NCI-H2196 treated with DMSO at 0.1 percent for 48 hours (cell line): ENCODE data around the gene LPAR2.

Experiments used
- DNase-seq: peaks from one replicate; lab custom pipeline; 2025; ENCODE audit not compliant: unreplicated experiment; lab: John Stamatoyannopoulos, UW

The LPAR2 gene

DNA sequence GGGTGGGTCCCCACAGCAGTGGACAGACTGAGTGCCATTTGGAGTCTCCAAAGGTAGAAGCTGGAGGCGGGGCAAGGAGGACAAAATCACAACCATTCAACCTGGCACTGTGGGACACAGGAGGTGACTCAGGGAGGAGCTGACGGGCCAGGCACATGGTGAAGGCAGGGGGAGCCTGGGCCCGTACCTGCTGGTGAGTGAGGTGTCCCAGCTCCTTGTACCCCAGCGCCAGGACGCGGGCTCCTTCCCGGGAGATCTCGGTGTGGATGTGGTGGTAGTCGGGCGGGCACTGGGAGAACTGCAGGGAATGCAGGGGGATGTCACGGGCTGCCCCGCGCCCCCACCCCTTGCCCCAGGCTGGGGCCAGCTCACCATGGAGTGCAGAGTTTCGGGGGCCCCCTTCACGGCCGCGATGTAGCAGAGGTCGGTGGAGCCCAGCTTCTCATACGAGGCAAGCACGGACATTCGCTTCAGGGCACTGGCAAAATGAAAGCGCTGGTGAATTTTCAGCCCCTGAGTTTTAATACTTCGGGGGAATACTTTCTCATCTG, 25.7 kb upstream of the LPAR2 start:
- no peak for DNase-seq

DNA sequence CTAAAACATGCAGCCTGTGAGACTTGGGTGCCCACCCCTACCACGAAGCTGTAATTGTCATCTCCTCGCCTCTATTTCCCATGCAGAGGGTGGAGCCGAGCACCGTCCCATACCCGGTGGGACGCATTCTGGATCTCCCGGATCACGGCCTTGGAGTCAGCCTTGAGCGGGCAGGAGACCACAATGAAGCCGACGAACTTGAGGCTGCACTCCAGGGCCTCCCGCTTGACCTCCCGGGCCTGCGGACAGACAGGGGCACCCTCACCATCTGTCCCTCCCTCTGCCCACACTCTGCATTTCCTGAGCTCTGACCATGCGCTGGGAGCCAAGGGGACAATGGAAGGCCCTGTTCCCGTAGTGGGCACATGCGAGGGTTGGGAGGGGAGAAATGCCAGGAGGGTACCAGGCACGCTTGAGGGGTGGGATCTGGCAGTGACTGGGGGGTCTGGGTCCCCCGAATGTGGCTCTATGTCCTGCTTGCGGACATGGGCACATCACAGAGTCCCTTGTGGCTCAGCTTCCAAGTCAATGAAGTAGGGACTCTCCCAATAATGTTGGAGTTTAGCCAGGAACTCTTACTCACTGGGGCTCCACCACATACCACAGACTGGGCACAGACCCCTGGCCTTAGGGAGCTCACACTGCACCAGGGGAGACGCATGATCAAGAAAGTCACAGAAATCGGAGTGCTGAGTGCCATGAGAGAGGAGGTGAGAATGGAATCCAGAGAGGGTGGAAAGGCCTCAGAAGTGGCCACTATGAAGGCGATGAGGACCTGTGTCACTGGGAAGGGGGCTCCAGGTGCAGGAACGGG, 24.7 kb upstream of the LPAR2 start:
- DNase-seq: no peak

DNA sequence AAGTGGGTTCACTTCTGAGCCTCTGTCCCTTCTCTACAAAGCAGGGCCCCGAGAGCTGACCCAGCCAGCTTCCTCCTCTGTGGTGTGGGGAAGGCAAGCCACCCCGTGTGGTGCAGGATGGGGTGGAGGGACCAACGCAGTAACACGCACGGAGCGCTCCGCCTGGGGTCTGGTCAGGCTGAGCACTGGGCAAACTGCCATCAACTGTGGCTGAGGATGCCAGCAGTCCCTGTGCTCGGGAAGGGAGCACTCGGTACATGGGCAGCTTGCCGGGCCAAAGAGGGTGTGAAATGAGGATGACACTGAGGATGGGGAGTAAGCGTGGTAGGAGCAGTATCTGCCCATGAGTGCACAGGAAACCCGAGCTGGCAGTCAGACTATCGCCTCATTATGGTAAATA, 23.1 kb upstream of the LPAR2 start:
- no peak for DNase-seq

DNA sequence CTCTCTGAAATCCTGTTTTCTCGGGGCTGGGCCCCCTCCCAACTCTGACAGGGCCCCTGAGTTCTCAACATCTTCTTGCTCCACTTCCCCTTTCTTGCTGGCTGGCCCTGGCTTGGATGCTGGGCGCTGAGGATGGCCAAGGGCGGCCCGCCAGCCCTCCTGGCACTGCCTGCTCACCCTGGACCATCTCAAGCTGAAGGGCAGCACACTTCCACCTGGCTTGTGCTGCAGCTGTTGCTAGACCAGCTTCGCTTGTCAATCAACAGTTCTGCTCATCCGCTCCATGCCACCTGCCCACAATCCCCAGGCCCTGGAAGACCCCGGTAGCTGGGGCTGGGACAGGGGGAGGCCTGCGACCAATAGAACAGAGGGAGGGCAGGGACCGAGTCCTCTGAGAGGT, 22.3 kb upstream of the LPAR2 start:
- DNase-seq: no peak

DNA sequence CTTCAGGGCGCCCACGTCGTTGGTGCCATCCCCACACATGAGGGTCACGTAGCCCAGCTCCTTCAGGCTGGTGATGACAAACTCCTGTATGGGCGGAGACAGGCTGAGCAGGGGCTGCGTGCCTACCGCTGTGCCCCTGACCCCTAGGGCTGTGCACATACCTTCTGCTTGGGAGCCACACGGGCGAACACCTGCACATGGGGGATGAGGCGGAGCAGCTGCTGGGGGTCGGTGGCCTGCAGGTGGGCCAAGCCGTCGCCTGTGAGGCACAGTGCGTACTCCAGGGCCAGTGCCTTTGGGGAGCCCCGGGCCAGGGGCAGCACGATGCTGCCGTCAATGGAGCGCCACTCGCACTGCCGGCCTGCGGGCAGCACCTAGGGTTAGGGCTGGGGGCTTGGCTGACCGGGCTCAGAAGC, 21.6 kb upstream of the LPAR2 start:
- no peak for DNase-seq

DNA sequence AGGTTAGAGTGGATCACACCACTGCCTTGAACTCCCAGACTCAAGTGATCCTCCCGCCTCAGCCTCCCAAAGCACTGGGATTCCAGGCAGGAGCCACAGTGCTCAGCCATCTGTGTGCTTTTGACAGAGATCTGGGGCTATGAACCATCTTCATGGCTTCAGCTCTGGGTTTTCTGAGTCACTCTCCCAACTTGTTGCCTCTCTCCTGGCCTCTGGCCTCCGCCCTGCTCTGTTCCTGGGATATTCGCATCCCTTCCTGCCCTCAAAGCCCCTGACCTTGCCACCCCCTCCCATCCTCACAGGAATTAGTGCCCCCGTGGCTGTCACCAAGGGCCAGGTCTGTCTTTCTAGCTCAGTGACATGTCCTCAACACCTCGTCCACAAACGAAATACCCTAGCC, 21.1 kb upstream of the LPAR2 start:
- DNase-seq: no peak

DNA sequence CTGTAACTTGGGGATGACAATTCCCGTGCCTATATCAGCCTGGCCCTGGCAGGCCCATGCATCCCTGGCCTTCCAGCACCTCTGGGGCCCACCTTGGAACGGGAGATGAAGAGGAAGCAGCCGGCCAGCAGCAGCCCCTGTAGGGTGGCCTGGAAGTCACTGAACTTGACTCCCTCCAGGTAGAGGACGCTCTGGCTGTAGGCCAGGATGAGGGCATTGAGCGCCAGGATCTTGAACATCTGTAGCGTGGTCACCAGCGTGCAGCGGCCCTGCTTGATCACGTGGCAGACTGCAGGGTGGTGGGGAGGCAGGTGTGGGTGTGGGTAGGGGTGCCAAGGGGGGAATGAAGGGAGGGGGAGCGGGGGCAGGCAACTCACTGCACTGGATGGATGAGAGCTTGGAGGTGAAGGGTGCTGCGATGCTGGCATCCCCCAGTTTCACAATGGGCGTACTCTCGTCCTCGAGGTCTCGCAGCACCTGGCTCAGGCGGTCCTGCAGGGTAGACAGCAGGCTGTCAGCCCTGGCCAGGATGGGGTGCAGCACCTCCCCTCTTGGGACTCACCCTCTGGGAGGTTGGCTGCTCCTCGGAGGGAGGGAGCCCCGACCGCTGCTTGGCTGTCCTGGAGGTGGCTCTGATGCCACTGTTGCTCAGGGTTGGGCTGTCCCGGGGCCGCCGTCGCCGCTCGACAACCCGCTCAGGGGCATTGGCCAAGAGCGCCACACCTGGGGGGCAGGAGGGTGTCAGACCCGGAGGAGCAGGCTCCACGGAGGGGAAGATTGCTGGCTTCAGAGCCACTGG, 19.2 kb upstream of the LPAR2 start:
- DNase-seq: no peak

DNA sequence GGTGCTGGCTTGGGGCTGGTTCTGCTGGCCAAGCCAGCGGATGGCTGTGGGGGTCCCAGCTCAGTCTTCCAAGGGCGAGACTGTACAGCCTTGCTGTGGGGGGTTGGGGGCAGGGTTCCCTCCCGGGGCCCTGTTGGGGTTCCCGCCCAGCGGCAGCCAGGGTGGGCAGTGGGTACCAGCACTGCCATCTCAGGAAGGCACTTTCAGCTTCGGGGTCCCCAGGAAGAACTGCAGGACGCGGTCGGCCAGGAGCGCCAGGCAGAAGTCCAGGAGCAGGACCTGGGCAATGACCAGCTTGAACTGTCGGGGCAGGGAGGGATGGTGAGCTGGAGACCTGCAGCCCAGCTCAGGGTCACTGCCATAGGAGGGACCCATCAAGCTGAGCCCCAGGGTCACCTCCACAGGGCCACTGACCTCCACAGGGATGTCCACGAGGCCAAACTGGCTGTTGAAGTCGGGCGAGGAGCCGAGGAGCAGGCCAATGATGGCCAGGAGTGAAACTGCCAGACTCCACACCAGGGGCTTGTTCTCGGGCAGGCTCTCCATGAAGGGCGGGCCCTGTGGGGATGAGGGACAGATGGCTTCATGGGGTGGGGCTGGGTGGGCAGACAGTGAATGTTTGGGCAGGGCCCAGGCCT, 17.3 kb upstream of the LPAR2 start:
- no peak for DNase-seq

DNA sequence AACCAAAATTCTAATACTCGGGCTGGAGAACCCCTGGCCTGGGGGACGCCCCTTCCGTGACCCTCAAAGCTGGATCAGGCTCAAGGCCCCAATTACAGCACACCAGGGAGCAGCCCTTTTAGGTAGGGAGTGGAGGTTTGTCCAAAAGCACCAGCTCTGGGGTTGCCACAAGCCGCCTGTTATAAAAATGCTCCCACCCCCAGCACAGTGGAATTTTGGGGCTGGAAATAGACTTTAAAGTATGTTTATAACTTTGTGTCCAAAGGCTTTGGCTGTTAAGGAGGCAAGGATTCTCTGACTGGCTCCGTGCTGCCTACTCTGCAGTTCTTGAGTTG, 16.0 kb upstream of the LPAR2 start:
- no peak for DNase-seq

DNA sequence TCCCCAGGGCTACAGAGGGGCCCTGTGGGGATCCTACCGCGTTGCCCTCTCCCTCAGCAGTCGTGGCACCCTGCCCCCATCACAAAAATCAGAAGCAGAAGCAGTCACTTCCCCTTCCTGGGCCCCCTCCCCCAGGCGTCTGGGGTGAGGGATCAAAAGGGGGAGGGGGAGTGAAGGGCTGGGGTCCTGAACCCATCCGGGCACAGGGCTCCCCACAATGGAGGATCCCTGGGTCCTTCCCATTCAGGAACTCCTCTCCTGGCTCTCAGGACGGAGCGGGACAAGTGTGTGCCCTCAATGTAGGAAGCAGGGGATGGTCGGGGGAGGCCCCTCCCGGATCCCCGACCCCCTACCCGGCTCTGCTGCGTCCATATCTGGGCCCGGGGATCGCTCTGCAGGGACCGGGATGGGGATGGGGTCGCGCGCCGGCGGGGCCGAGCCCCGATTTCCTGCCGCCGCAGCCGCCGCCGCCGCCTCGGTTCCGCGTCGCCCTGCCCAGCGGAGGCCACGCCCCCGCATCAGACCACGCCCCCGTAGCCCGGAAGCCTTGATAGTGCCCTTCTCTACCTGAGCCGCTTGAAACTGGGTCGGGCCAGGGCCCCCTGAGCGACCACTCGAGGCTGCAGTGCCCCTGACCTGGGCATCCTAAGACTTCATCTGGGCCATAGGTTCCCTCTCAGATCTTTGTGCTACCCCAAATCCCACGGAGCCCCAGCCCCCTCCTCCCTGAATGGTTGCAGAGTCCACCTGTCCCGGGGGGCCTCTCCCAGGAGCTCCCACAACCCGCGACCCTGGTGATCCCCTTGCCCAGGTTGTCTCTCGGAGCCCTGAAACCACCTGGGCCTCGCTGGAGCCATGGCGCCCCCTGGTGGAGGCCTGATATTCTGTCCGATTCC, 15.4 kb upstream of the LPAR2 start, which contains the start of gene GMIP:
GMIP (minus strand) TSS at position 500 of the 896 bp plus-strand sequence; CDS start at position 372, 128 bp downstream.
- peak; percentile 24 for DNase-seq

DNA sequence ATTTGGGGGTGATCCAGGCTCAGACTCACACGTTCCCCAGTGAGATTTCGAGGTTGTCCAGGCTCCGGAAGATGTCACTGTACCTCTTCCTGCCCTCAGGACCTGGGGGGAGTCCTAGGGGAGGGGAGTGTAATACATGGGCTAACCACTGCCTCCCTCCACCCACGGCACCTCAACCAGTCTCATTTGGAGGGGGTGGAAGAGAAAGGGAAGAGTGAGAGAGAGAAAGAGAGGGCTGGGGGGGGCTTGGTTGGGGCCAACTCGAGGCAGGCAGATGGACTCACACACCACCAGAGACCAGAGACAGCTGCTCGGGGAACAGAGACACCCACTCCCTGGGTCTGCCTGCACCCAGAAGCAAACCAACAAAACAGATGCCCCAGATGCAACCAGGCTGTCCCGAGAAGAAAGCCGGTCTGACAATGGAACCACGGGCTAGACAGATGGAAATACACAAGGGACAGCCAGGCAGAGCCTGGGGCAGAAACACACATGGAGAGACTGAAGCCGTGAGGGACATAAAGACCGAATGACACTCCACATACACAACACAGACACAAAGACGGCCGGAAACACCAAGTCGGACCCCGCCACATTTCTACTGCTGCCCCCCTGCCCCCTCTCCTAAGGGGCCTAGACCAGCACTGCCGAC, 14.6 kb upstream of the LPAR2 start:
- DNase-seq: no peak

DNA sequence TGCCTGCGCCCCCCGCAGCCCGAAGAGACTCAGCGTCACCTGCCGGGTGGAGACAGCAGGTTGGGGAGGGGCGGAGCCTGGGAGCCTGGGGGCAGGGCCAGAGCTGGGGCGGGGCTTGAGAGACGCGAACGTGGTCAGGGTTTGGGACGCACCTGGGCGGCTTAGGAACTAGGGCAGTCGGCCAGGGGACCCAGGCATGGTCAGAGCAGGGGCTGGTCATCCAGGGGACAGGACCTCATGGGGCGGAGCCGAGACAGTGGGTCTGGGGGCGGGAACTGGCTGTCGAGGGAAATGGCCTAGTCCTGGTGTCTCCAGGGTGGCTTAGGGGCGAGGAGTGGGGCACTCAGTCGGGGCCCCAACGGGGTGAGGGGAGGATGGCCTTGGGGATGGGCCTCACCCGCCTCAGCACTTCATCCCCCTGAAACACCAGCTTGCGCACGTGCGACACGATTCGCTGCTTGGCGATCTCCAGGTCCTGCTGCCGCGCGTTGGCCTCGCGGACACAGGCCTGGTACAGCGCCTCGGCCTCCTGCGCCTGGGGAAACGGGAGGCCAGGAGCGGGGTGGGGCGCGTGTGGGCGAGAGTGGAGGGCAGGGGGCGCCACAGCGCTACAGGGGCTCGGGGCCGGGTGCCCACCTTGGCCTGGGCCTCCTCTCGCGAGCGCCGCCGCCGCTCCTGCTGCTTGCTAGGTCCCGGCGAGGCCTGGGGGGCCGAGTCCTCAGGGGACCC, 9.7 kb upstream of the LPAR2 start:
- DNase-seq: no peak

DNA sequence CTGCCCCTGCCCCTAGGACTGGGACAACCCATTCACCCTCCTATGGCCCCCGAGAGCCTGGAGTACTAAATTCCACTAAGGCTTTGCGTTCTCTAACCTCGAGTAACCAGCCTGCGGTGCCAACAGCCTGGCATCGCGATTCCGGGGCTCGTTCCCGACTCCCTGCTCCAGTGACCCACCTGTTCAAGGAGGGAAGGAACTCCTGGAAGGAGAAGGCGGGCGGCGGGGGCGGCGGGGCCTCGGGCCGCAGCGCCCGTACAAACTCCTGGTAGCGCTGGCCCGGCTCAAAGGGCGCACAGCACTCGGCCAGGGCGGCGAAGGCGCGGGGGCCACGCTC, 9.1 kb upstream of the LPAR2 start:
- DNase-seq: no peak

DNA sequence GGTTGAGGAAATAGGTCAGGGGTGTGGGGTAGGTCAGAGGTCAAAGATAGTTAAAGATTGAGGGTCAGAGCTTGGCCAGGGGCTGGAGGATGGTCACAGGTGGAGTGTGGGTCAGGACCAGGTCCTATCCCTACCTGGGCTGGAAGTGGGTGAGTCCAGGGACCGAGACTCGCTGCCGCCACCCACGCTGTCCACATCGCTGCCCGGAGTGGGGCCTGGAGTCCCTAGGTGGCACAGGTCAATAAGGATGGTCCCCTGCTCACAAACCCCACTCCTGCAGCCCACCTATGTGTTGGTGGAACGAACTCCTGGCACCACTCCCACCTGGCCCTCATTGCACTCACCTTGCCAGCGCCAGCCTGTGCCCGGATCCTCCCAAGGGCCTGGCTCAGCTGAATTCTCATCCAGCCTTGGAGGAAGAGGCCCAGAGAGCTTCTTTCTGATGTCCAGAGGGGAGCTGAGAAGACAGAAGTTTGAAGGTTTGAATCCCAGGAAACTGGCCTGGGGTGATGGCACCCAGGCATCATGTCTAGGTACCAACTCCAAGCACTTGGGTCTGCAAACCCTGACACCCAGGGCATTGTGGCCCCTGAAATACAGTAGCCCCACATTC, 8.7 kb upstream of the LPAR2 start:
- DNase-seq: no peak

DNA sequence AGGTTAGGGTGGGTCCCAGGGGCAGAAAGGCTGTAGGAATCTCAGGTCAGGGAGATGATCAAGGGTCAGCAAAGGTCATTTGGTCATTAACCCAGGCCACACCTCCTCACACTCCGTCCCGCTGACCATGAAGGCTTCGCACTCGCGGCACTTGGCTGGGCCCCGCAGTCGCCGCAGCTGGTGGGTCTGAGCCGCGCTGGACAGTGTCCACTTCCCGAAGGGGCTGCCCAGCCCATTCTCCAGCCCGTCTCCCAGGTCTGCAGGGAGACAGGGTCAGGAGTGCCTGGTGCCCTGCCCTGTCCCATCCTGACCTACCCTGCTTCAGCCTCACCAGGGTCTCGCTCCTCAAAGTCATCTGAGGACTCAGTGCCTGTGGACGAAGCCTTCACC, 7.3 kb upstream of the LPAR2 start:
- no peak for DNase-seq

DNA sequence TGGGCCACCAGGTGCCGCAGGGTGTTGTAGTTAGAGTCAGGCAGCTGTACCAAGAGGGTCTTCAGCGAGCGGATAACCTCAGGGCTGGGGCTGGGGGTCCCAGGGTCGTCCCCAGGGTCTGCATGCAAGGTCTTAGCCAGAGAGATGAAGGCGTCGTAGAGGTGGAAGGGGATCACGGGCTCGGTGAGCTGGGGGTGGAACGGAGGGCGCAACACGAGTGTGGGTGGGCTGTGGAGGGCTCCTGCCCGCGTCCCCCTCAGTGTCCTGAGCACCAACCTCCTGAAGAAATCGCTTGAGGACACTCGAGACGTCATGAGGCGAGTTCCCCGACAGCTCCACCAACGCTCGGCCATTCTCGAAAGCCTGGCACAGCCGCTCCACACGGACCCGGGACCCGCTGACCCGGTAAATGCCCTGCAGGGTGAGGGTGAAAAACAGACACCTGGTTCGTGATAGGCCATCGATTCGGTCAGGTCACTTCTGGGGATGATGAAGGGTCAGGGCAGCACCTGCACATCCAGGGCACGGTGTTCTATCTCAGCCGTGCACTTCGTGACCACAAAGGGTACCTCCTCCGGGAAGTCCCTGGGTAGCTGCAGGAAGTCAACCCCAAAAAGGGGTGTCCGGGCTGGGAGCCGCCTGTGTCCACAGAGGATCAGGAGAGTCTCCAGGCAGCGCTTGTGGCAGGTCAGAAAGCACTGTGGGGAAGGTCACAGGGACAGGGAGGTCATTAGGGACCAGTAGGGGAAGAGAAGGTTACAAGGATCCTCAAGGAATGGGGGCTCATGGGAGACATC, 6.7 kb upstream of the LPAR2 start:
- DNase-seq: no peak

DNA sequence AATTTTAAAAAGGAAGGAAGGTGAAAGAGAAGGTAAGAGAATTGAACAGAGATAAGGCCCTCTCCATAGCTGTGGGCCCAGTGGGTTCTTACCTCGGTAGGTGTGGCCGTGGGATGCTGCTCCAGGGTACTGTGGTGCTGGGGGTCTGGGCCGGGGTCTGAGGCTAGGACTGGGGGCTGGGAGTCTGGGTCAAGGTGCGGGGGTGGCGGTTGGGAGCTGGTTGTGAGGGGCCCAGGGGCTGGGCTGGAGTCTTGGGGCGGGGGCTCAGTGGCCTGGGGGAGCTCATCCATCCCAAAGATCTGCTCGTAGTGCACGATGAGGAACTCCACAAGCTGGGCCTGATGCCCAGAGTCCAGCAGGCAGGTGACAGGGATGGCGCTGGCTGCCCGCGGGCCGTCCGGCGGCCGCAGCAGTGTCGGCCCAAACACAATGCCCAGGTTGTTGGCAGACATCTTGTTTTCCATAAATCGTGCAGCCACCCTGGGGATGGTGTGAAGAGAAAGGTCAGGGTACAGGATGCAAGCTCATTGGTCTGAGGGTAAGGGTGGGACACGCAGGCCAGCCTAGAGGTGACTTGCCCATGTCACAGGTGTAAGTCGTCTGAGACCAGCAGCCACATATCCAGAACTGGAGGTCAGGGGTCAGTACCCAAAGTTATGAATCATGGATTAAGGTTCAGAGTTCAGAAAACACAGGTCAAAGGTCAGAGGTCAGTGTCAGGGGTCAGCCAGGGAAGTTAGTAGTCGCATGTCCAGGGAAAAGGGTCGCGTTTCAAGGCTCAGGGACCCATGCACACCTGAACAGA, 5.9 kb upstream of the LPAR2 start:
- DNase-seq: no peak

DNA sequence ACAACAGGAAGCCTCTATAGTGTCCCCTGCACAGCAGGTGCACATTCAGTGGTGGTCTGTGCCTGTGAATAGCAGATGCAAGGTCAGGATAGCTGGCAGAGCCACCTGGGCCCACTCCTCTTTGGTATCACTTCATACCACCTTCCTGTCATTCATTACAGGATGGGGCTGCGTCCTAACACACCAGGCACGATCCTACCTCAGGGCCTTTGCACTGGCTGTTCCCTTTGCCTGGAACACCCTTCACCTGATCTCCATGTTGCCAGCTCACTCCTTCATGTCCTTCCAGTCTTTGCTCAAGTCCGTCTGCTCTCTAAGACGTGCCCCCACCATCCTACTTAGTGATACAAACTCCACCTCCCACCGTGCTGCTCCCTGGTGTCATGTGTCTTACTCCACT, 4.6 kb upstream of the LPAR2 start:
- no peak for DNase-seq
